K562 (cell line): Measurements from ENCODE around the gene PARP1. TPM values are rescaled to one million over a fixed set of nuclear protein-coding genes. Genes with fewer than 3 reads are reported as not detected.

Source experiments
- ATAC-seq: fragments of 200-7000 bp; cut with Tn5 transposase; 3 replicates; pipeline ENCODE4 v1.9.1; 2020; ENCODE audit warnings: moderate library complexity
- BruUV-seq: library from RNA; stranded (reverse); fragments of 400-500 nt; replicated peaks from 2 replicates; lab custom pipeline; 2021; lab: Mats Ljungman, UMichigan
- CTCF ChIA-PET: fragments of 300-600 bp; formaldehyde crosslinking; extraction: SDS; loops from one replicate; lab custom pipeline; 2021; ENCODE audit warnings: low intra/inter-chr PET ratio; lab: Yijun Ruan, JAX
- POLR2A ChIA-PET: fragments of 300-600, 350-650 bp; sonication (Branson Sonifier 250); formaldehyde crosslinking; extraction: SDS; loops from one replicate; lab custom pipeline; 2021; ENCODE audit warnings: antibody characterized with exemption, inconsistent platforms; lab: Yijun Ruan, JAX
- DNase-seq, 4 experiments: peaks; one replicate each; pipeline versions ENCODE4 v3.0.0 to v3.0.0-alpha.2; 2011 to 2018; ENCODE audit warnings: low spot score in 3 of 4, mixed read lengths in 3 of 4; ENCODE audit errors: extremely low read depth in 1 of 4
- FAIRE-seq: peaks from 2 replicates; lab custom pipeline; 2011; peaks lifted over from hg19 to GRCh38; lab: Jason Lieb, UNC
- H2AFZ ChIP-seq: 2 replicates; pipeline ENCODE4 v1.6.0; 2011; ENCODE audit warnings: low read depth, low read length, control low read depth, inconsistent platforms
- H3K27ac ChIP-seq: fragments of 200-600 bp; 3 replicates; pipeline ENCODE4 v1.8.0; 2011; ENCODE audit warnings: low read depth, mild to moderate bottlenecking, control low read depth, inconsistent platforms, low read length, moderate library complexity, mixed read lengths; ENCODE audit errors: extremely low read depth
- H3K27me3 ChIP-seq, 2 experiments: fragments of 300-600 bp in 1 of 2; 2 replicates in 1 of 2; 3 replicates in 1 of 2; pipeline versions ENCODE4 v1.6.0 to v1.8.0; 2011; ENCODE audit warnings: inconsistent platforms in 2 of 2, low read length in 2 of 2, mild to moderate bottlenecking in 1 of 2, mixed read lengths in 1 of 2, moderate library complexity in 1 of 2; ENCODE audit not compliant: control insufficient read depth in 2 of 2, insufficient read depth in 2 of 2
- H3K36me3 ChIP-seq: fragments of 300-600 bp; 3 replicates; pipeline ENCODE4 v1.8.0; 2011; ENCODE audit warnings: mild to moderate bottlenecking, low read length, inconsistent platforms; ENCODE audit not compliant: control insufficient read depth, insufficient read depth
- H3K4me1 ChIP-seq, 2 experiments: fragments of 200-600 bp in 1 of 2; replicated peaks in 1 of 2; 2 replicates in 1 of 2; 3 replicates in 1 of 2; pipeline versions ENCODE4 v1.5.1 to v1.8.0; 2011; ENCODE audit warnings: inconsistent platforms in 2 of 2, low read length in 2 of 2, mild to moderate bottlenecking in 1 of 2, mixed read lengths in 1 of 2, moderate library complexity in 1 of 2; ENCODE audit not compliant: control insufficient read depth in 2 of 2, insufficient read depth in 2 of 2
- H3K4me2 ChIP-seq: 2 replicates; pipeline ENCODE4 v1.6.1; 2011; ENCODE audit warnings: low read length, control low read depth, inconsistent platforms, mixed read lengths; ENCODE audit not compliant: insufficient read depth
- H3K4me3 ChIP-seq: fragments of 200-600 bp; sonication (generic), shearing (Covaris generic); 2 replicates; pipeline ENCODE4 v1.5.1; 2016; ENCODE audit warnings: control low read depth, inconsistent platforms
- H3K79me2 ChIP-seq: fragments of 200-600 bp; 3 replicates; pipeline ENCODE4 v1.8.0; 2011; ENCODE audit warnings: low read length, inconsistent platforms; ENCODE audit not compliant: control insufficient read depth, insufficient read depth
- H3K9ac ChIP-seq, 2 experiments: 2 replicates each; pipeline versions ENCODE4 v1.6.0 to v1.6.1; 2011; ENCODE audit warnings: low read depth in 2 of 2, low read length in 2 of 2, control low read depth in 1 of 2, inconsistent platforms in 1 of 2, mild to moderate bottlenecking in 1 of 2, mixed read lengths in 1 of 2; ENCODE audit not compliant: insufficient read depth in 1 of 2
- H3K9me1 ChIP-seq: one replicate; pipeline ENCODE4 v1.6.0; 2011; ENCODE audit warnings: inconsistent platforms, mild to moderate bottlenecking, low read length, moderate library complexity; ENCODE audit not compliant: control insufficient read depth, insufficient read depth
- H3K9me3 ChIP-seq: replicated peaks from 2 replicates; pipeline ENCODE4 v1.5.1; 2011; ENCODE audit warnings: low read depth, low read length, inconsistent platforms; ENCODE audit not compliant: control insufficient read depth, insufficient read depth
- H4K20me1 ChIP-seq: replicated peaks from 2 replicates; pipeline ENCODE4 v1.6.1; 2011; ENCODE audit warnings: low read length, inconsistent platforms, mixed read lengths; ENCODE audit not compliant: control insufficient read depth, insufficient read depth
- BMI1 ChIP-seq: fragments of 150-350 bp; IDR thresholded peaks from 2 replicates; pipeline ENCODE4 v1.6.1; 2014; ENCODE audit warnings: low read length
- BRD4 ChIP-seq: fragments of 200-600 bp; sonication (generic); IDR thresholded peaks from 2 replicates; pipeline ENCODE4 v1.6.1; 2017; ENCODE audit warnings: inconsistent platforms
- EZH2 ChIP-seq: IDR thresholded peaks from 2 replicates; pipeline ENCODE4 v1.6.1; 2012; ENCODE audit warnings: low read depth, mild to moderate bottlenecking, inconsistent platforms, low read length, borderline replicate concordance
- GATA2 ChIP-seq: sonication (generic); formaldehyde crosslinking; IDR thresholded peaks from 2 replicates; pipeline ENCODE4 v1.4.0; 2020; ENCODE audit warnings: mild to moderate bottlenecking, missing genetic modification reagents
- GTF2E2 ChIP-seq: fragments of 200-800 bp; sonication (Bioruptor generic); IDR thresholded peaks from 2 replicates; pipeline ENCODE4 v1.6.1; 2016; ENCODE audit warnings: missing genetic modification characterization, missing compliant biosample characterization
- HOXB6 ChIP-seq: fragments of 250-450 bp; sonication (Bioruptor Pico); IDR thresholded peaks from 2 replicates; pipeline ENCODE4 v1.5.1; 2022; ENCODE audit warnings: mild to moderate bottlenecking, borderline replicate concordance
- JUN ChIP-seq, 2 experiments: sonication (generic) in 1 of 2; formaldehyde crosslinking in 1 of 2; IDR thresholded peaks; 2 replicates each; pipeline versions ENCODE4 v1.6.1 to v1.8.0; 2012 to 2022; ENCODE audit warnings: borderline replicate concordance in 2 of 2, mild to moderate bottlenecking in 2 of 2, improper control_type of control experiment in 1 of 2, low read depth in 1 of 2, low read length in 1 of 2, missing genetic modification reagents in 1 of 2
- YBX1 ChIP-seq: fragments of 450-650 bp; IDR thresholded peaks from 2 replicates; pipeline ENCODE4 v1.7.1; 2016; ENCODE audit warnings: mild to moderate bottlenecking
- ZZZ3 ChIP-seq: fragments of 450-650 bp; IDR thresholded peaks from 2 replicates; pipeline ENCODE4 v1.6.1; 2016; ENCODE audit warnings: antibody characterized with exemption, mild to moderate bottlenecking, moderate library complexity
- WGBS: fragments of 100-300 bp; shearing (Covaris generic); methylation state at CpG from one replicate; pipeline ENCODE4 v1.1.6; 2016; ENCODE audit warnings: low coverage, mixed read lengths; ENCODE audit not compliant: insufficient coverage; ENCODE audit errors: missing lambda C conversion rate; 5-methylcytosine and 5-hydroxymethylcytosine counted together
- in situ Hi-C: fragments of 300-500 bp; cut with MboI; formaldehyde crosslinking; loops from 4 replicates; pipeline ENCODE4 v1.15.0; 2018; ENCODE audit warnings: inconsistent platforms, mixed read lengths
- intact Hi-C: fragments of 100-400 bp; cut with micrococcal nuclease; formaldehyde crosslinking; loops from 2 replicates; pipeline ENCODE4 v1.14.2; 2022
- polyA plus RNA-seq, 8 experiments: library from polyadenylated mRNA; depleted of rRNA in 4 of 8; stranded (reverse) in 5 of 8; unstranded in 3 of 8; fragments of >200 nt; fragmentation: Nextera tagmentation in 2 of 8; fragmentation: Illumina TruSeq in 1 of 8; extraction: Ambion mirVana in 2 of 8; extraction: Trizol in 1 of 8; gene quantifications; 2 replicates each; pipeline versions ENCODE4 v1.2.1 to v1.2.3, GENCODE V29; 2011 to 2014; ENCODE audit warnings: inconsistent platforms in 1 of 8, missing spikeins in 1 of 8
- total RNA-seq, 7 experiments: library from RNA; depleted of rRNA in 6 of 7; stranded (reverse); fragments of >200 nt in 6 of 7; fragmentation: Illumina TruSeq in 2 of 7; extraction: Trizol in 2 of 7; gene quantifications; 2 replicates each; pipeline versions ENCODE4 v1.2.1 to v1.2.3, GENCODE V29; 2011 to 2021; ENCODE audit warnings: low replicate concordance in 1 of 7
- TF ChIP-seq, protein P1 (sequence below): sonication (generic); formaldehyde crosslinking; IDR thresholded peaks from 2 replicates; pipeline ENCODE4 v1.9.0; 2022; ENCODE audit warnings: mild to moderate bottlenecking, missing genetic modification reagents

PARP1 gene
- total and polyA plus RNA-seq, 9 of the 15 experiments (the other 6 are each of a cell fraction or from before 2014, with no cell fraction given), result 121 to 306 (median 250) TPM

DNA sequence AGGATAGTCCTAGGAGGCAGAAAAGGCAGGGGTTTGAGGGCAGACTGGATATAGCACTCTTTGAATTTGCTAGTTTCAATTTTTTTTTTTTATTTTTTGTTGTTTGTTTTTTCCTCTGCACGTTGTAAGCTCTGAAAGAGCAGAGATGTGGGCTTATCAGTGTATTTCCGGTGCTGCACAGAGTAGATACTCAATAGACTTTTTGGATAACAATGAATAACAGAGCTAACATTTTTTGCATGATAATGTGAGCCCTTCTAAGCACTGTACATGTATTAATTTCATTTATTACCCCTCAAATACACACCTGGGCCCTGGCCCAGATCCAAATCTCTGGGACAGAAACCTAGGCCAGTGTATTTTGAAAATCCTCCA is 17.1 kb upstream of the PARP1 start:
- Histone ChIP-seq H3K27ac (no peak overlapping the region), H3K9me3 (no peaks in the 10 kb centered on the region), H4K20me1 (no peaks in the 10 kb centered on the region), H3K79me2 (no peaks in the 10 kb centered on the region), H3K36me3 (no peaks in the 10 kb centered on the region), H3K4me1 (no peaks in the 10 kb centered on the region; a peak in 1 of 5 replicates), H3K4me2 (no peak overlapping the region), H3K27me3 (peaks cover 25 to 45% of the 10 kb centered on the region in 2 experiments; a peak in 4 of 5 replicates), H3K4me3 (no peak overlapping the region), H2AFZ (no peak overlapping the region), H3K9me1 (no peaks in the 10 kb centered on the region), H3K9ac (no peak overlapping the region)
- in situ Hi-C loops (no loop called here), intact Hi-C loops (loop anchor here (2.0 to 10.0 kb wide), 2 partner anchors 184 to 400 kb away; no protein-coding TSS in a partner anchor)
- ChIA-PET POLR2A (interaction anchor here (1.5 kb wide), 1 partner anchor 17 kb away, joined by 5 read pairs; the partner anchor contains the start of gene PARP1), CTCF (no interaction called here)
- FAIRE-seq (no peak), DNase-seq (no peak), ATAC-seq (no peak)
- BruUV-seq, result no TSS peak
- WGBS, result no CpG with 5 or more reads among the region's 2 CpGs
- TF ChIP-seq BMI1, result no peak
- TF ChIP-seq EZH2, result no peak
- no peak for TF ChIP-seq BRD4
- TF ChIP-seq, protein P1, sequence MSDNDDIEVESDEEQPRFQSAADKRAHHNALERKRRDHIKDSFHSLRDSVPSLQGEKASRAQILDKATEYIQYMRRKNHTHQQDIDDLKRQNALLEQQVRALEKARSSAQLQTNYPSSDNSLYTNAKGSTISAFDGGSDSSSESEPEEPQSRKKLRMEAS (CRISPR knock-in tag), result no peak
- TF ChIP-seq ZZZ3, result no peak
- no peak for TF ChIP-seq GTF2E2 (tag)
- TF ChIP-seq HOXB6 (CRISPR knock-in tag), result no peak
- no peak for TF ChIP-seq JUN (IDR thresholded peaks at IDR 0.05; ENCODE audit: borderline replicate concordance, low read depth, low read length)
- no peak for TF ChIP-seq JUN (CRISPR knock-in tag; IDR thresholded peaks at IDR 0.05; ENCODE audit: borderline replicate concordance)
- TF ChIP-seq YBX1, result no peak
- no peak for TF ChIP-seq GATA2 (CRISPR knock-in tag)
